Choroid plexus epithelial cell (primary cell): ENCODE measurements around the gene HAPLN1.
A peak's percentile ranks its signal among the peaks of the same experiment; 100 is the strongest.

Source experiments
- DNase-seq: peaks from one replicate; pipeline ENCODE4 v3.0.0-alpha.2; 2010; ENCODE audit warnings: low read depth
- H3K4me3 ChIP-seq: 2 replicates; pipeline ENCODE4 v1.5.1; 2011; ENCODE audit warnings: low read depth, mild to moderate bottlenecking, control low read depth, low read length, moderate library complexity
- TF ChIP-seq, protein P1 (sequence below): conservative IDR thresholded peaks from 2 replicates; pipeline ENCODE4 v1.5.1; 2011; ENCODE audit warnings: low read depth, mild to moderate bottlenecking, control low read depth, inconsistent platforms, low read length, moderate library complexity

Gene HAPLN1

DNA sequence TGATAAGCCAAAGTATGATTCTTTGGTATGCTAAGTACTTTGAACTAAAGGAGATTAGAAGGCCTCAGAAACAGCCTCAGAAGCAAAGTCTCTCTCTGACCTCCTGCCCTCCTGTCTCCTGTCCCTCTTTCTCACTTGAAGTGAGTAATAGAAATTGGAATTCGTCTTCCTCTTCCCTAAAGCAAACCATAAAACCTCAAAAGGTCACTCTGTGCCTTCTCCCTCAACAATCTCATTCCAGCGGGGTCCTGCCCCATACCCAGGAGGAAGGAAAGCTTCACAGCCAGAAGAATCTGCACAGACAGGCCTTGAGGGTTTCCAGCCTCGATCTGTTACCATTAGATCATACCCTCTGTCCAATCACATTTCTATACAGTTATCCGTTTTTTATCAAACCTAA lies 87.8 kb downstream of the HAPLN1 start:
- TF ChIP-seq, protein P1, sequence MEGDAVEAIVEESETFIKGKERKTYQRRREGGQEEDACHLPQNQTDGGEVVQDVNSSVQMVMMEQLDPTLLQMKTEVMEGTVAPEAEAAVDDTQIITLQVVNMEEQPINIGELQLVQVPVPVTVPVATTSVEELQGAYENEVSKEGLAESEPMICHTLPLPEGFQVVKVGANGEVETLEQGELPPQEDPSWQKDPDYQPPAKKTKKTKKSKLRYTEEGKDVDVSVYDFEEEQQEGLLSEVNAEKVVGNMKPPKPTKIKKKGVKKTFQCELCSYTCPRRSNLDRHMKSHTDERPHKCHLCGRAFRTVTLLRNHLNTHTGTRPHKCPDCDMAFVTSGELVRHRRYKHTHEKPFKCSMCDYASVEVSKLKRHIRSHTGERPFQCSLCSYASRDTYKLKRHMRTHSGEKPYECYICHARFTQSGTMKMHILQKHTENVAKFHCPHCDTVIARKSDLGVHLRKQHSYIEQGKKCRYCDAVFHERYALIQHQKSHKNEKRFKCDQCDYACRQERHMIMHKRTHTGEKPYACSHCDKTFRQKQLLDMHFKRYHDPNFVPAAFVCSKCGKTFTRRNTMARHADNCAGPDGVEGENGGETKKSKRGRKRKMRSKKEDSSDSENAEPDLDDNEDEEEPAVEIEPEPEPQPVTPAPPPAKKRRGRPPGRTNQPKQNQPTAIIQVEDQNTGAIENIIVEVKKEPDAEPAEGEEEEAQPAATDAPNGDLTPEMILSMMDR, result no peak
- DNase-seq, result peak; percentile 96
- H3K4me3 ChIP-seq, result no peak overlapping the region

DNA sequence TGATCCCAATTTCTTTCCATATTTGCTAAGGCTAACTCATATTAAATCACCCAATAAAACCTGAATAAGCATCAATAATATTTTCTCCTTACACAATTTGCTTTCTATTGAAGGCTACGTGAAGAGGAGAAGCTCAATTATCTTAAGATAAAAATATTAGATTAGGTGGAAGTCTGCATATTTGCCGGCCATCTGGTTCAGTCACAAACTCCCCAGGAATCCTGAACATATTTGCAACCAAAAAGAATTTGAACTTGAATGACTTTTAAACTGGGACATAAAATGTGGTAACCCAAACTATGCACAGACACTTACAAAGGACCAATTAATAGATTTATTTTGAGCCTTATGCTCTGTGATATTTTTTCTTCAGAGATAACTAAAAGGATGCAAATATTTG lies 92.3 kb downstream of the HAPLN1 start:
- TF ChIP-seq, protein P1, result no peak
- H3K4me3 ChIP-seq, result no peak overlapping the region
- DNase-seq, result peak; percentile 65

DNA sequence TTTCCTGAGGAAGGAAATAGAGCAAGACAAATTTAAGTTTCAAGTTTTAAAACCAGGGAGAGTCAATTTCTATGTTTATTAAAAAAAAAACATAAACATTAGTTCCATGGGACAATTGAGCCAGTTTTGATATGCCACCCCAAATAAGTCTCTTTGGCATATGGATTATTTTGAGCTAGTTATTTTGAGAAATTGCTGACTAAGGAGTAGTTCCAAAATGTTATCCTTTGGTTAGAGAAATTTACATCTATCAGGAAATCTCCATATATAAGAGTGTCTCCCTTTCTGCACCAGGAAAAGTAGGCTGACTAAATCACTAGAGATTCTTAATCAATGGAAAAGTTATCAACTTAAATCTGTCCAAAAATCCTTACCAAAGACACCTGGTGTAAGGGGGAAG lies 105.8 kb downstream of the HAPLN1 start:
- no peak overlapping the region for H3K4me3 ChIP-seq
- TF ChIP-seq, protein P1, result no peak
- DNase-seq, result no peak

DNA sequence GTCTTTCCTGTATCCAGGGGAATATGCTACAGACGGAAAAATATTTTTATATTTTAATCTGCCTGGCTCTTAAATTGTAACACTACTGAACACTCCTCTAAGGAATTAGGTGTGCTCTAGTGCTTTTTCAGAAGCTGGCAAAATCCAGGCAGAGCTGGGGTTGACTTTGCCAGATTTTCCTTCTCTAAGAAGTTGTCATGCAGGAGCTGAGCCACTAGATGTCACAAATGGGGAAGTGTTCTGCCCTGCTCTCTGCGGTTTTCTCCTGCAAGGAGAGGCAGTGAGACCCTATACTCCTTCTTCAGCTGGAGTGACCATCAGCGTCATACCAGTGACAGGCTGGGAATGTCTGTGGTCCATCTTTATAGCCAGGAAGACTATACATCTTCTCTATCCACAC lies 112.5 kb downstream of the HAPLN1 start:
- TF ChIP-seq, protein P1, result peak; percentile 80
- peak; percentile 78 for DNase-seq
- no peak overlapping the region for H3K4me3 ChIP-seq

DNA sequence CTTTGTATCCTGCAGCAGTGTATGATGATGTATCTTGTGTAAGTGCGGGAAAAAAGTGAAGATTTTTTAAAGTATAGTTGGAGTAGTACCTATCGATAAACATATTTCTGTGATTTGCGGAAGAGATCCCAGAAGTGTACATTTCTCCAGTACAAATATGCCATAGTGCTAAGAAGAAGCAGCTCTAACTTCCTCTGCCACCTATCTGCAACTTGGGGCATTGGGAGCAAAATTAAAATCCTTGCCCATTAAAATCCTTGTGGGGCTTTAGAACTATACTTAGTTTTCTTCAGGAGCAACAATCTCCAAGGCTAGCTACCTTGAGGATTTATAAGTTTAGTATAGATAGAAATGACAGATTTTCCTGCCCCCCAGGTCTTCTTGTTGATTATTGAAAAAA lies 125.4 kb downstream of the HAPLN1 start:
- peak; percentile 34 for DNase-seq
- TF ChIP-seq, protein P1, result peak; percentile 56
- H3K4me3 ChIP-seq, result no peak overlapping the region

DNA sequence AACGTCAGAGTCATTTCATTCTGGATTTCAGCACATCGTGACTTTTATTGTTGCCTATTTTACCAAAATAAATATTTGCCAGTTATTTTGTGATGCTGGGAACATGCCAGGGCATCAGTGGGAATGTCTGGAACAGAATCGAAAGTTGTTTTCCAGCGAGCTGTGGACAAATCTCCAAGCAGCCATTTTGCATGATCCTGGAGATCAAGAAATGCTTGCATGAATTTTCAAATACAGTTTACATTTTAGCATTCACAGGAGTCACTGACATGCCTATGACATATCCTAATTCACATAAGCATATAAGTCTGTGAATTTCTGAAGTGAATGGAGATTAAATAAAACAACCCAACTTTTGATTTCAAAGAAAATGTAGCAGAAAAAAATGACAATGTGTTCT lies 129.7 kb downstream of the HAPLN1 start:
- no peak for DNase-seq
- H3K4me3 ChIP-seq, result no peak overlapping the region
- TF ChIP-seq, protein P1, result no peak

DNA sequence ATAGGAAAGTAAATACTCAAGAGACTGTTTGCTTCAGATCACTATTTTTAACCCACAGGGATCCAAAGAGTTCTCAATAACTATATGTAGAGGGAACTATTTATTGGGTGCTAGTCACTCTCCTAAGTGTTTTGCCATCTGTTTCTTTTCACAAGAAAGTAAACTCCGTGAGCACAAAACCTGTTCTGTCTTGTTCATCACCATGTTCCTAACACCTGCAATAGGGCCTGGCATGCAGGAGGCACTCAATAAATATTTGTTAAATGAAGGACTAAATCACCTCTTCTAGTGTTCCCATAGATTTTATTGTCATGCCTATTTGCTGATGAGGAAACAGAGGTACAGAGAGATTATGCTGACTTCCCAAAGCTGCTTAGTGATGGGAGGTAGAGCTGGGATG lies 130.9 kb downstream of the HAPLN1 start:
- TF ChIP-seq, protein P1, result no peak
- H3K4me3 ChIP-seq, result no peak overlapping the region
- DNase-seq, result no peak
